Bronchial epithelial cell (primary cell): ENCODE data around the gene SYTL2. TPM values are rescaled to one million over a fixed set of nuclear protein-coding genes. Genes with fewer than 3 reads are reported as not detected.

Experiments
- DNase-seq: peaks from one replicate; pipeline ENCODE4 v3.0.0-alpha.2; 2010; ENCODE audit warnings: low read depth
- FAIRE-seq: peaks from 2 replicates; lab custom pipeline; 2011; peaks lifted over from hg19 to GRCh38; lab: Jason Lieb, UNC
- H3K27me3 ChIP-seq: 2 replicates; pipeline ENCODE4 v1.5.1; 2011; ENCODE audit warnings: low read length; ENCODE audit not compliant: control insufficient read depth, insufficient read depth
- H3K36me3 ChIP-seq: 2 replicates; pipeline ENCODE4 v1.5.1; 2011; ENCODE audit warnings: low read length; ENCODE audit not compliant: control insufficient read depth, insufficient read depth
- H3K4me3 ChIP-seq: 2 replicates; pipeline ENCODE4 v1.5.1; 2011; ENCODE audit warnings: mild to moderate bottlenecking, low read depth, low read length, control low read depth
- CTCF ChIP-seq: IDR thresholded peaks from 2 replicates; pipeline ENCODE4 v1.5.1; 2011; ENCODE audit warnings: mild to moderate bottlenecking, moderate library complexity, low read length, control low read depth, inconsistent platforms; ENCODE audit not compliant: insufficient read depth, severe bottlenecking
- total RNA-seq: library from RNA; depleted of rRNA; stranded (reverse); fragments of >200 nt; gene quantifications from 2 replicates; pipeline ENCODE4 v1.2.1, GENCODE V29; 2014

Gene SYTL2
- total RNA-seq, 1 donor from 2014 or later: 8.2 TPM

GRCh38 chr11:85772695-85773094 lies 38.2 kb downstream of the SYTL2 start:
- no peak overlapping the region for H3K4me3 ChIP-seq
- H3K27me3 ChIP-seq: no peaks in the 10 kb centered on the region
- DNase-seq (no peak), FAIRE-seq (no peak)
- no peak for TF ChIP-seq CTCF
- H3K36me3 ChIP-seq: no peaks in the 10 kb centered on the region

GRCh38 chr11:85771568-85771967 lies 39.4 kb downstream of the SYTL2 start:
- Histone ChIP-seq H3K27me3 (no peaks in the 10 kb centered on the region), H3K36me3 (no peaks in the 10 kb centered on the region), H3K4me3 (no peak overlapping the region)
- no peak for TF ChIP-seq CTCF
- DNase-seq (no peak), FAIRE-seq (no peak)

- TF ChIP-seq CTCF: no peak
- H3K36me3 ChIP-seq: no peaks in the 10 kb centered on the region
- no peak for FAIRE-seq
These were observed 41.2 kb downstream of the SYTL2 start for GRCh38 chr11:85769771-85770170.

GRCh38 chr11:85768473-85769146 lies 42.3 kb downstream of the SYTL2 start:
- FAIRE-seq: no peak
- TF ChIP-seq CTCF: no peak
- H3K27me3 ChIP-seq: no peaks in the 10 kb centered on the region
- no peaks in the 10 kb centered on the region for H3K36me3 ChIP-seq
- no peak overlapping the region for H3K4me3 ChIP-seq
- no peak for DNase-seq

More at GRCh38 chr11:85769771-85770170, 41.2 kb downstream of the SYTL2 start:
- Histone ChIP-seq H3K4me3 (no peak overlapping the region), H3K27me3 (no peaks in the 10 kb centered on the region)
- DNase-seq: no peak

GRCh38 chr11:85767246-85767945 lies 43.5 kb downstream of the SYTL2 start:
- no peak for TF ChIP-seq CTCF
- Histone ChIP-seq H3K4me3 (no peak overlapping the region), H3K36me3 (no peaks in the 10 kb centered on the region), H3K27me3 (no peaks in the 10 kb centered on the region)
- DNase-seq (no peak), FAIRE-seq (no peak)
